SK-N-MC (cell line): ENCODE results near the gene F2.
A peak's percentile ranks its signal among the peaks of the same experiment; 100 is the strongest.

Experiments used
- EZH2 ChIP-seq: fragments of 200-600 bp; sonication (generic); IDR thresholded peaks from one replicate; pipeline ENCODE4 v1.6.1; 2017; ENCODE audit warnings: antibody characterized with exemption
- POLR2AphosphoS5 ChIP-seq: IDR thresholded peaks from 2 replicates; pipeline ENCODE4 v1.6.1; 2012; ENCODE audit warnings: mild to moderate bottlenecking, low read depth, low read length, borderline replicate concordance

GRCh38 chr11:46674463-46675287, 44.3 kb upstream of the F2 start:
- TF ChIP-seq EZH2, result no peak
- TF ChIP-seq POLR2AphosphoS5, result peak; percentile 55
